GM19324 (cell line): ENCODE results near the gene FIGNL1.

Experiments
- ATAC-seq: cut with Tn5 transposase; IDR thresholded peaks from one replicate; pipeline ENCODE4 v1.9.1; 2021; ENCODE audit warnings: mild to moderate bottlenecking, moderate library complexity; ENCODE audit not compliant: unreplicated experiment, low FRiP score

Gene FIGNL1

DNA sequence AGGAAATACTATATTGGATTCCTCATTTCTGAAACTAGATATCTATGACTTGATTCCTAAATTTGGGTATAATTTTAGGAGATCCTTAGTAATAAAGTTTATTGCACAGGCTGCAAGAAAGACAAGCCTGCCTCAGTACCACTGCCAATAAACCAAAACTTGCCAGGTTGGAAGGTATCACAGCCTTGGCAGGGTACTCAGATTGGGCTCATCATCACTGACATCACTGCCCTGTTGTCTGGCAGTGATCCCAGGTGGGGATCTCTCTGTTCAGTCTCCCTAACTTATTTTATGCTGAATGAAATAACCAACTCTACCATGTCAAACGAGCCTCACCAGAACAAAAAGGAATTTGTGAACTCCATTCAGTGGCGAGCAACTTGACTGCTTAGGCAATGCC lies 18.8 kb downstream of the FIGNL1 start:
- no peak for ATAC-seq

DNA sequence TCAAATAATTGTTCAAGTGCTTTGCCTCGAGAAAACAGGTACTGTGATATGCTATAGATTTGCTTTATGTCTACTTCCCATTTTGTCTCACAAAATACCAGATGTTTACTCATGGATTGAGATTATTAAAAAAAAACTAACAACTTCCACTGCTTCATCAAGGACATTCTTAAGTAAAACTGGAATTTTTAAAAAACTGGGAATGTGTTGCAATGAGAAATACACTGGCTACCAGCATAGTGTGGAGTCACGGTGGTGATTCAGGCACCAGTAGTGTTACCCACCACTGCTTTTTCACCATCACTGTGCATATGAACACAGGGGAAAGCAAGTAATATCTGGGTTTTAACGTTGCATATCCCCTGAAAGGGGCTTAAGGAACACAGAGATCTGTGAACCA lies 21.2 kb downstream of the FIGNL1 start:
- no peak for ATAC-seq

GRCh38 chr7:50427518-50427917 lies 22.6 kb downstream of the FIGNL1 start:
- ATAC-seq = no peak

- no peak for ATAC-seq
Observed at GRCh38 chr7:50426280-50427045, 23.7 kb downstream of the FIGNL1 start.

GRCh38 chr7:50425318-50425717 lies 24.8 kb downstream of the FIGNL1 start:
- ATAC-seq = no peak

DNA sequence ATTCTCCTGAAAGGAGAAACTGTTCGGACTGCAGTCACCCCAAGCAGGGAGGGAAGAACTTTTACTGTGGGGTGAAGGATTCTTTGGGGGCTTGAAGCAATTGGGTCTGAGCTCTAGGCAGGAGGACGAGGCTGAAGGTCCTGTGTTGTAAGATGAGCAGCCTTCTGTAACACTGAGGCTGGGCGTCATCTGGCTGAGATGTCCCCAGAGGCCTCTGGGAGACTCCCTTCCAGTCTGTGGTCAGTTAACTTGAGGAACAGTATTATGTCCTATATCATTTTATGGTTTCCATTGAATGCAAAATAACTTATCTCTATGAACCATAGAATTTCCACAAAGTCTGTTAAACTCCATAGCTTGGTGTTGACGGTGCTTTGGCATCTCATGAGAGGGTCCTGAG lies 26.3 kb downstream of the FIGNL1 start:
- ATAC-seq = no peak

DNA sequence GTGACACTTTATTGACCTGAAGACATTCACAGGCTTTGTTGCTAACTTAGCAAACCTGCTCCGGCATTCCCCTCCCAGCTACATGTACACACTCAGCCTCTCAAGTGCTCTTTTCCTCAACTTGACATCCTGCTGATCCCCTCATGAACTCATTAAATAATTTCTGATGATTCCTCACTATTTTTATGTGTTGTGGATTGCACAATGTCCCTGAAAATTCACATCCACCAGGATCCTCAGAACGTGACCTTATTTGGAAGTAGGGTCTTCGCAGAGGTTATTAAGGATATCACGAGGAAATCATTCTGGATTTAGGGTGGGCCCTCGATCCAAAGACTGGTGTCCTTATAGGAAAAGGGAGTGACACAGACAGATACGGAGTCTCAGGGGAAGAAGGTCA lies 27.3 kb downstream of the FIGNL1 start:
- ATAC-seq = no peak

- no peak for ATAC-seq
Observed at GRCh38 chr7:50421043-50421442, 29.1 kb downstream of the FIGNL1 start.

DNA sequence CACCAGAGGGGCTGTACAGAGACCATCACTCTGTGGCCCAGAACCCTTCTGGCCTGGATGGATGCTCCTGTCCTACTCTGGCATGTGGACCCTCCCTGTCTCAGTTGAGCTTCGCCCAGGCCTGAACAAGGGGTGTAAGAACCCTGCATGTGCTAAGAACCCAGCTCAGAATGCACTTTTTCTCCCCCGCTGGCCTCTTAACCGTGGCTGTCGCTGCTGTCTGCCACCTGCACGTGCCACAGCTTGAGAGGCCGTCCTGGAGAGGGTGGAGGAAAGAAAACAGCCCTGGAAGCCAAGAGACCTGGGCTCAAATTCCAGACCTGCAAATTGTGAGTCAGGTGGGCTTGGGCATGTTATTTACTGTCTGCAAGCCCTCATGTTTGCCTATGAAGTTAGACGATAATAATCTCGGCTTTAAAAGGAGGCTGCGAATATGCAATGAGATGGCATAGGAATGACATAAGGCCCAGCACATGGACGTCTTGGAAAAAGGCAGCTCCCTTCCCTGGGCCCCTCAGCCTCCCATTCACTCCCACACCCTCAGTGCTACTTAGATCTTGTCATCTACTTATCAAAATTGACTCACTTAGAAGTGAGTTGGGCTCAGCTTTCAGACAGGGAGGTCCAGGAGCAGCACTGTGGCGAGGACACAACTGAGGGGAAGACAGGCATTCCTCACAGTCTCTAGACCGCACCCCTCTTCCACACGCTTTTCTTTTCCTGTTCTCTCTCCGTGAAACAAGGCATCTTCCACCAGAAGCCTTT lies 31.4 kb downstream of the FIGNL1 start:
- ATAC-seq = no peak

GRCh38 chr7:50418086-50418515 lies 32.0 kb downstream of the FIGNL1 start:
- ATAC-seq = peak; percentile 75

- ATAC-seq = peak; percentile 69
Observed at GRCh38 chr7:50416527-50417182, 33.5 kb downstream of the FIGNL1 start.

GRCh38 chr7:50415844-50416364 lies 34.2 kb downstream of the FIGNL1 start:
- ATAC-seq = no peak

GRCh38 chr7:50413561-50413960 lies 36.6 kb downstream of the FIGNL1 start:
- no peak for ATAC-seq

- no peak for ATAC-seq
Observed at GRCh38 chr7:50412973-50413372, 37.2 kb downstream of the FIGNL1 start.

DNA sequence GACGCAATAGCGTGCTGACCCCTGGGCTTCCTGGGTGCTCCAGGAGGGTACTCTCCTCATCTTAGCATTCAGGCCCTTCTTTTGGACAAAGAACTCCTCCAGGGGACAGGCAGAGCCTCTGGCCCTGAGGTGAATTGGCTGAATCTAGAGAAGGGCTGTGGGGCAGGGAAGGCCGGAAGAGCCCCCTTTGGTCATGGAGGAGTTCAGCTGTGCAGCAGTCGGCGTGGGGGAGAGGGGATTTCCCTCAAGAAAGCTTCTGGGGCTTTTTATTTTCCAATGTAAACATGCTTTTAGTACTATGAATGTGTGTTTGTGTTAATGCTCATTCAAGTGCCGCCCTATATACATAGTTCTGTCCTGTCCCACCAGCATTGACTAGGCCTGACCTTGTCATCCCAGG lies 38.8 kb downstream of the FIGNL1 start:
- no peak for ATAC-seq

DNA sequence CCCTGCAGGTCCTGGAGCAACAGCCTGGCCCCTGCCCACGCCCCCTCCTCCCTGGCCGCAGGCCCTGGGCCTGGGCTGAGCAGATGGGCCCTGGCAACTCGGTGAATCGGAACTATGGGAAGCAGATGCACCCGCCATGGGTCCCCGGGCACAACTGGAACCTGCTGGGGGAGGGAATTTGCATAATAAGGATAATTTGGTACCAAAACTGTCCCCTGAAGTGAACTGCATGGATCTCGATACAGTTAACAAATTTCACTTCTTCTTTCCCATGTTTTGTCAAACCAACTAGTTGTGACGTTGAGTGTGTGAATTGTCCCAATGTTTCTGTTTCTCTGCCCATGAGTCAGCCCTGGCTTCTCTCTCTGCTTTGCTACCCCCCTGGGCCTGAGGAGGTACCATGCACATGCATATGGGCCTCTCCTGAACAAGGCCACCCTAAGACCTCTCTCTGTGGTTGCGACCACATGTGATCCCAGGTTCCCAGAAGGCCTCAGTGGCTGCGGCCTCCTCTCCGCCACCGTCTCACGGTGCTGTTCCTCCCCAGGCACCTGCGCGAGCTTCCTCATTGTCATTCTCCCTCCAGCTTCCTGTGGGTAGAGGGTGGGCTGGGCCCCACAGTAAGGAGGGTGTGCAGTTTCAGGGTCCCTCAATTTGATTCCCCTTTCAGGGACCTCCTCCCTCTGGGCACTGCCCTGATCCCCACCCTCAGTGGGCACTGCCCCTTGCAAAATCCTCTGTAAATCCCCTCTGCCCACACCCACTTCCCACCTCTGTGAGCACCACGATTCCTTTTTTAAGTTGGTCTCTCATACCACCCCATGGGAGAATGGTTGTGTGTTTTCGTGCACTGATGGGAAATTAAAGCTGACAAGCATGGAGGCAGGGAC lies 40.0 kb downstream of the FIGNL1 start:
- ATAC-seq = peak; percentile 50

- no peak for ATAC-seq
Observed at GRCh38 chr7:50406935-50407334, 43.2 kb downstream of the FIGNL1 start.

DNA sequence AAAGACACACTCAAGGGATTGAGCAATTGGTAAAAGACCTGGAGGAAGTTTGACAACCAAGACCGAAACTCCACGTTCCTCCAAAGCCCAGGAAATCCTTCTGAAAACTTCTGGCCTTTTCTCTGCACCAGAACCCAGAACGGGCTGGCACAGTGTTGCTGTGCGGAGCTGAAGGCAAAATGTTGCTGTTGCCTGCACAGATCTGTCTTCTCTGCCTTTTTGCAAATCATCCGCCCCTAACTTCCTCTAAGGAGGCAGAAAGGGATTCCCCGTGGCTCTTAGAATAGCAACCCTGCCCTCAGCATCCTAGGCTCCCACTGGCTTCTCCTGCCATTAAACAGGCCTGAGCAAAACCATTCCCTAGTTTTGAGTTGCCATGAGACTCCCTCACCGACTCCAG lies 44.9 kb downstream of the FIGNL1 start:
- ATAC-seq = no peak

GRCh38 chr7:50404392-50404791 lies 45.8 kb downstream of the FIGNL1 start:
- ATAC-seq = no peak

DNA sequence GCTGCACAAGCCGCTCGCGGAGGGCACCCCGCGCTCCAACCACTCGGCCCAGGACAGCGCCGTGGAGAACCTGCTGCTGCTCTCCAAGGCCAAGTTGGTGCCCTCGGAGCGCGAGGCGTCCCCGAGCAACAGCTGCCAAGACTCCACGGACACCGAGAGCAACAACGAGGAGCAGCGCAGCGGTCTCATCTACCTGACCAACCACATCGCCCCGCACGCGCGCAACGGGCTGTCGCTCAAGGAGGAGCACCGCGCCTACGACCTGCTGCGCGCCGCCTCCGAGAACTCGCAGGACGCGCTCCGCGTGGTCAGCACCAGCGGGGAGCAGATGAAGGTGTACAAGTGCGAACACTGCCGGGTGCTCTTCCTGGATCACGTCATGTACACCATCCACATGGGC lies 50.0 kb downstream of the FIGNL1 start:
- no peak for ATAC-seq
